Omental fat pad (tissue), 4 donors: ENCODE measurements around the gene PWWP2B. TPM values are rescaled to one million over a fixed set of nuclear protein-coding genes. Genes with fewer than 3 reads are reported as not detected.

Experiments used
- ATAC-seq: fragments of 150-250 bp; one replicate; pipeline ENCODE4 v1.9.1; 2016; ENCODE audit warnings: mild to moderate bottlenecking, moderate library complexity; ENCODE audit not compliant: low FRiP score
- DNase-seq: peaks from one replicate; pipeline ENCODE4 v3.0.0-alpha.2; 2019; ENCODE audit warnings: low spot score
- total RNA-seq, 4 donors: library from RNA; depleted of rRNA; stranded (reverse); fragments of >200 nt; gene quantifications; one replicate each; pipeline ENCODE4 v1.1.0, GENCODE V29; 2016
- TF ChIP-seq, protein P1 (sequence below), 3 donors: fragments of 450-650 bp; IDR thresholded peaks; one replicate each; pipeline ENCODE4 v1.5.1; 2016 to 2017; ENCODE audit warnings: antibody characterized with exemption in 3 of 3, mild to moderate bottlenecking in 3 of 3, moderate library complexity in 2 of 3

Gene PWWP2B
- total RNA-seq, 4 donors from 2014 or later = 6.0 to 24.4 (median 12.2) TPM

DNA sequence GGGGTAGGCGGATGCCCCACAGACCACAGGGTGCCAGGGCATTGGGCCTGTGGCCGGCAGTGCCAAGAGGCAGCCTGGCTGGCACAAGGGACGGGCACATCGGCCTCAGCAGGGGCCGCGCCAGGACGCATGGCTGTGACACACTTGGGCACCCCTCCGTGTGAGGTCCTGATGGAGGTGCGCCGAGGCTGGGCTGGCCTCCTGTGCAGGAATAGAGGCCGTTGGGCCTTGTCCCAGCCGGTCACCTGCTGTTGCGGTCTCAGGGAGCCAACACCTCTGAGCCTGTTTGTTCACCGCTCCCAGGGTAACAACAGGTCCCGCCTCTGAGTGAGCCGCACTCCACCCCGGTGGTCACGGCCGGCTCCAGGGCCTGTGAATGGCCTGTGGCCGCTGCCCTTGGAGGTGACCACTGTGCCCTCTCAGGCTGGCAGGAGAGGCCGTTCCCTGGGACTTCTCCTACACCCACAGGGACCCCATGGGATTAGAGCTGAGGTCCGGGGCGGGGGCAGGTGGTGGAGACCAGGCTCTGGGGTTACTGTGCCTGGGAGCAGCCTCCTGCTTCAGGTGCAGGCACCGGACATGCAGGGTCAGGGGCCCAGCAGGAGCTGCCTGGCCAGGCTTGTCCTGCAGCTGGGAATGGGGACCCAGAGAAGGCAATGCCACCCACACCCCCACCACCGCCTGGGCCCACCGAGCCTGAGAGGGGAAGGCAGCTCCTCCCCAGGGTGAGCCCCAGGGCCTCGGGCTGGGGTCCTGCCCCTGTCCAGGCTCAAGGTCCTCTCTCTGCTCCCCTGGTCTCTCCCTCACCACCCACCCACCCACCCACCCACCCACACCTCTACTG is 12.0 kb downstream of the PWWP2B start:
- no peak for ATAC-seq

DNA sequence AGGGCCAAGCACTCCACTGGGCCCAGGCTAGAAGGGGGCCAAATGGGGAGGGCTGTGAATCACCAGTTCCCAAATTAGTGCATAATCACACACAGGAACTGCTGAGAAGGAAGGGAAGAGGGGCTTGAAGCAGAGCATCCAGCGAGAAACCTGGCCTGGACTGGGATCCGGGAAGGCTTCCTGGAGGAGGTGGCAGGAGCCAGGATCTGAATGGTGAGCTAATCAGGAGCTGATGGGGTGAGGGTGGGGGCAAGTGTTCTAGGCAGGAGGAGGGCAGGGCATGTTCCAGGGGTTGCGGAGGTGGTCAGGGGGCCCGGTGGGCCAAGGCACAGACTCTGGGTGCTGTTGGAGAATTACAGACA is 12.6 kb downstream of the PWWP2B start:
- DNase-seq = no peak
- TF ChIP-seq, protein P1, sequence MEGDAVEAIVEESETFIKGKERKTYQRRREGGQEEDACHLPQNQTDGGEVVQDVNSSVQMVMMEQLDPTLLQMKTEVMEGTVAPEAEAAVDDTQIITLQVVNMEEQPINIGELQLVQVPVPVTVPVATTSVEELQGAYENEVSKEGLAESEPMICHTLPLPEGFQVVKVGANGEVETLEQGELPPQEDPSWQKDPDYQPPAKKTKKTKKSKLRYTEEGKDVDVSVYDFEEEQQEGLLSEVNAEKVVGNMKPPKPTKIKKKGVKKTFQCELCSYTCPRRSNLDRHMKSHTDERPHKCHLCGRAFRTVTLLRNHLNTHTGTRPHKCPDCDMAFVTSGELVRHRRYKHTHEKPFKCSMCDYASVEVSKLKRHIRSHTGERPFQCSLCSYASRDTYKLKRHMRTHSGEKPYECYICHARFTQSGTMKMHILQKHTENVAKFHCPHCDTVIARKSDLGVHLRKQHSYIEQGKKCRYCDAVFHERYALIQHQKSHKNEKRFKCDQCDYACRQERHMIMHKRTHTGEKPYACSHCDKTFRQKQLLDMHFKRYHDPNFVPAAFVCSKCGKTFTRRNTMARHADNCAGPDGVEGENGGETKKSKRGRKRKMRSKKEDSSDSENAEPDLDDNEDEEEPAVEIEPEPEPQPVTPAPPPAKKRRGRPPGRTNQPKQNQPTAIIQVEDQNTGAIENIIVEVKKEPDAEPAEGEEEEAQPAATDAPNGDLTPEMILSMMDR (IDR thresholded peaks at IDR 0.05) = no peak
- ATAC-seq = no peak

More for the DNA sequence above, 12.0 kb downstream of the PWWP2B start:
- TF ChIP-seq, protein P1 (IDR thresholded peaks at IDR 0.05) = no peak
- no peak for DNase-seq

- DNase-seq (no peak), ATAC-seq (no peak)
- TF ChIP-seq, protein P1 (IDR thresholded peaks at IDR 0.05) = no peak
These were observed 13.2 kb downstream of the PWWP2B start for GRCh38 chr10:132410056-132410778.

DNA sequence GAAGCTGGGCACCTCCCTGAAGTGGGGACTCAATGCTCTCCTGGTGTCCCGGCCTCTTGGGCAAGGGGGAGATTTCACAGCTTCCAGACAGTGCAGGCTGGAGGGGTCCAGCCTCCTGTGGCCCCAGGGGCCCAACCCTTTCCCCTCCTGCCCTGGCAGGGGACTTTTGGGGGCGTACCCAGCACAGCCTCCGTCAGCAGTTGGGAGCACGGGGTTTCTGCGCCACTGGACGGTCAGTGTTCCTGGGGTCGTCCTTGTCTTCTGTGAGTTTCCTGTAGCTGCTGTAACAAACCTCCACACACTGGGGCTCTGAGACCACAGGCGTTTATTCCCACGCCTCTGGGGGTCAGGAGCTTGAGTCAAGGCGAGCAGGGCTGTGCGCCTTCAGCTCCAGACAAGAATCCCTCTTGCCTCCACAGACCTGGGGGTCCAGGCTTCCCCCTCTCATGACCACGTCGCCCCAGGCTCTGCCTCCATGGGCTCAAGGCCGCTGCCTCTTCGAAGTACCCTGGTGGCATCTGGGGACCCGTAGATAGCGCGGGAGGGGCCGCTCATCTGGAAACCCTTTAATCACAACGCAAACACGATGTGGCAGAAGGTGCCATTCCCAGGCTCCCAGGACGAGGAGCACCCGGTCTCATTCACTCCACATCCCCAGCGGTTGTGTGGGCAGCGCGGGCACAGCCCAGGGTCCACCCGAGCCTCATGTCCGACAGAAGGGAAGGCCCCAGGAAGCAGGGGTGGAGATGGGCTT is 14.0 kb downstream of the PWWP2B start:
- DNase-seq (no peak), ATAC-seq (no peak)
- TF ChIP-seq, protein P1 (IDR thresholded peaks at IDR 0.05) = no peak

- ATAC-seq = no peak
These were observed 14.7 kb downstream of the PWWP2B start for GRCh38 chr10:132411561-132412253.

More at GRCh38 chr10:132411561-132412253, 14.7 kb downstream of the PWWP2B start:
- TF ChIP-seq, protein P1 (IDR thresholded peaks at IDR 0.05) = no peak
- DNase-seq = no peak
